Endothelial cell of umbilical vein (primary cell): ENCODE measurements around the gene PIK3R1. TPM values are rescaled to one million over a fixed set of nuclear protein-coding genes. Genes with fewer than 3 reads are reported as not detected.

Source experiments
- BruUV-seq: library from RNA; stranded (reverse); fragments of 400-500 nt; replicated peaks from 2 replicates; lab custom pipeline; 2021; lab: Mats Ljungman, UMichigan
- CTCF ChIA-PET: fragments of 300-600, 350-600 bp; sonication (Branson Sonifier 250); formaldehyde crosslinking; loops from one replicate; lab custom pipeline; 2021; ENCODE audit warnings: antibody characterized with exemption, inconsistent platforms; lab: Charles Lee
- POLR2A ChIA-PET: fragments of 300-600, 350-600 bp; sonication (Branson Sonifier 250); formaldehyde crosslinking; loops from one replicate; lab custom pipeline; 2021; ENCODE audit warnings: antibody characterized with exemption, inconsistent platforms; lab: Charles Lee
- DNase-seq: peaks from one replicate; pipeline ENCODE4 v3.0.0-alpha.2; 2011; ENCODE audit warnings: low read depth, low spot score
- FAIRE-seq: peaks from 2 replicates; lab custom pipeline; 2011; peaks lifted over from hg19 to GRCh38; lab: Jason Lieb, UNC
- H2AFZ ChIP-seq: 2 replicates; pipeline ENCODE4 v1.6.0; 2012; ENCODE audit warnings: low read depth, low read length, control low read depth, inconsistent platforms
- H3K27ac ChIP-seq: 2 replicates; pipeline ENCODE4 v1.5.1; 2011; ENCODE audit warnings: low read depth, mild to moderate bottlenecking, control low read depth, low read length, moderate library complexity; ENCODE audit not compliant: insufficient read depth
- H3K27me3 ChIP-seq, 2 experiments: 2 replicates each; pipeline versions ENCODE4 v1.6.0 to v1.6.1; 2011; ENCODE audit warnings: low read length in 2 of 2, mixed read lengths in 1 of 2; ENCODE audit not compliant: control insufficient read depth in 2 of 2, insufficient read depth in 2 of 2
- H3K36me3 ChIP-seq, 2 experiments: 2 replicates in 1 of 2; 3 replicates in 1 of 2; pipeline ENCODE4 v1.5.1; 2011; ENCODE audit warnings: low read length in 2 of 2, mild to moderate bottlenecking in 1 of 2, moderate library complexity in 1 of 2; ENCODE audit not compliant: control insufficient read depth in 2 of 2, insufficient read depth in 2 of 2; ENCODE audit errors: extremely low read depth in 1 of 2
- H3K4me1 ChIP-seq: 3 replicates; pipeline ENCODE4 v1.5.1; 2011; ENCODE audit warnings: mild to moderate bottlenecking, low read length; ENCODE audit not compliant: control insufficient read depth, insufficient read depth; ENCODE audit errors: extremely low read depth
- H3K4me2 ChIP-seq: 2 replicates; pipeline ENCODE4 v1.6.1; 2011; ENCODE audit warnings: low read length, control low read depth, mixed read lengths; ENCODE audit not compliant: insufficient read depth
- H3K4me3 ChIP-seq, 3 experiments: fragments of 200-600 bp in 1 of 3; sonication (generic), shearing (Covaris generic) in 1 of 3; replicated peaks in 1 of 3; 2 replicates each; pipeline ENCODE4 v1.5.1; 2011 to 2016; ENCODE audit warnings: control low read depth in 3 of 3, low read length in 3 of 3, mild to moderate bottlenecking in 2 of 3, inconsistent platforms in 1 of 3, low read depth in 1 of 3, moderate library complexity in 1 of 3; ENCODE audit not compliant: insufficient read depth in 1 of 3
- H3K79me2 ChIP-seq: 2 replicates; pipeline ENCODE4 v1.6.0; 2012; ENCODE audit warnings: low read length, inconsistent platforms; ENCODE audit not compliant: control insufficient read depth, insufficient read depth
- H3K9ac ChIP-seq: replicated peaks from 2 replicates; pipeline ENCODE3; 2011; ENCODE audit warnings: low read length, control low read depth; ENCODE audit not compliant: insufficient read depth; ENCODE audit errors: extremely low read depth
- H3K9me1 ChIP-seq: replicated peaks from 3 replicates; pipeline ENCODE4 v1.6.0; 2011; ENCODE audit warnings: mild to moderate bottlenecking, low read length; ENCODE audit not compliant: control insufficient read depth, insufficient read depth; ENCODE audit errors: extremely low read depth
- H3K9me3 ChIP-seq: replicated peaks from 2 replicates; pipeline ENCODE4 v1.5.1; 2012; ENCODE audit warnings: low read length, inconsistent platforms; ENCODE audit not compliant: control insufficient read depth, insufficient read depth
- H4K20me1 ChIP-seq: replicated peaks from 2 replicates; pipeline ENCODE3; 2011; ENCODE audit warnings: mild to moderate bottlenecking, low read length; ENCODE audit not compliant: control insufficient read depth, insufficient read depth; ENCODE audit errors: extremely low read depth
- EZH2 ChIP-seq: IDR thresholded peaks from 2 replicates; pipeline ENCODE4 v1.6.1; 2012; ENCODE audit warnings: borderline replicate concordance, low read depth, mild to moderate bottlenecking, moderate library complexity, low read length, inconsistent platforms; ENCODE audit not compliant: severe bottlenecking
- FOS ChIP-seq: IDR thresholded peaks from 2 replicates; pipeline ENCODE4 v1.6.1; 2011; ENCODE audit warnings: mild to moderate bottlenecking, low read length, moderate library complexity, borderline replicate concordance; ENCODE audit not compliant: insufficient read depth
- GATA2 ChIP-seq: IDR thresholded peaks from 2 replicates; pipeline ENCODE4 v1.7.0; 2011; ENCODE audit warnings: low read depth, mild to moderate bottlenecking, moderate library complexity, mixed read lengths, low read length; ENCODE audit not compliant: insufficient read length, insufficient read depth
- JUN ChIP-seq: IDR thresholded peaks from 2 replicates; pipeline ENCODE4 v1.6.1; 2011; ENCODE audit warnings: borderline replicate concordance, low read depth; ENCODE audit not compliant: insufficient read length, insufficient read depth
- MYC ChIP-seq: IDR thresholded peaks from one replicate; pipeline ENCODE4 v1.6.1; 2011; ENCODE audit warnings: mild to moderate bottlenecking, low read depth, low read length
- POLR2A ChIP-seq: IDR thresholded peaks from 2 replicates; pipeline ENCODE4 v1.6.1; 2012; ENCODE audit warnings: low read depth, mild to moderate bottlenecking, control low read depth, low read length
- POLR2AphosphoS5 ChIP-seq: IDR thresholded peaks from 2 replicates; pipeline ENCODE4 v1.6.1; 2012; ENCODE audit warnings: low read depth, mild to moderate bottlenecking, control low read depth, low read length, moderate library complexity; ENCODE audit not compliant: insufficient read depth
- dilution Hi-C: fragments of 300-500 bp; cut with MboI; formaldehyde crosslinking; loops from one replicate; pipeline ENCODE4 v1.15.0; 2019; ENCODE audit warnings: low sequenced_read_pairs; ENCODE audit not compliant: extremely low pct_ligation_motif_present
- intact Hi-C: fragments of 100-400 bp; cut with micrococcal nuclease; formaldehyde crosslinking; loops from one replicate; pipeline ENCODE4 v1.10.0; 2022
- polyA plus RNA-seq, 4 experiments: library from polyadenylated mRNA; depleted of rRNA in 3 of 4; stranded (reverse) in 3 of 4; unstranded in 1 of 4; fragments of >200 nt; gene quantifications; 2 replicates each; pipeline versions ENCODE4 v1.2.1 to v1.2.3, GENCODE V29; 2011 to 2012; ENCODE audit warnings: missing spikeins in 1 of 4
- total RNA-seq: library from RNA; stranded (reverse); gene quantifications from 2 replicates; pipeline ENCODE4 v1.2.3, GENCODE V29; 2021
- TF ChIP-seq, protein P1 (sequence below), 2 donors: IDR thresholded peaks; 1 replicate in 1 of 2; 2 replicates in 1 of 2; pipeline ENCODE4 v1.5.1; 2011; ENCODE audit warnings: low read length in 2 of 2, mild to moderate bottlenecking in 2 of 2, moderate library complexity in 2 of 2, control low read depth in 1 of 2, inconsistent platforms in 1 of 2, low read depth in 1 of 2; ENCODE audit not compliant: insufficient read depth in 1 of 2; ENCODE audit errors: extremely low read depth in 1 of 2
- TF ChIP-seq, protein P2 (sequence below): IDR thresholded peaks from 2 replicates; pipeline ENCODE4 v1.6.1; 2011; ENCODE audit not compliant: insufficient read depth, insufficient read length

The PIK3R1 gene
- total and polyA plus RNA-seq, 2 donors (not counting 3 experiments of a cell fraction or from before 2014, with no cell fraction given) = 2.8 to 30.0 TPM

GRCh38 chr5:68339921-68340321, 124.4 kb downstream of the PIK3R1 start:
- no peak for TF ChIP-seq GATA2
- TF ChIP-seq, protein P1, sequence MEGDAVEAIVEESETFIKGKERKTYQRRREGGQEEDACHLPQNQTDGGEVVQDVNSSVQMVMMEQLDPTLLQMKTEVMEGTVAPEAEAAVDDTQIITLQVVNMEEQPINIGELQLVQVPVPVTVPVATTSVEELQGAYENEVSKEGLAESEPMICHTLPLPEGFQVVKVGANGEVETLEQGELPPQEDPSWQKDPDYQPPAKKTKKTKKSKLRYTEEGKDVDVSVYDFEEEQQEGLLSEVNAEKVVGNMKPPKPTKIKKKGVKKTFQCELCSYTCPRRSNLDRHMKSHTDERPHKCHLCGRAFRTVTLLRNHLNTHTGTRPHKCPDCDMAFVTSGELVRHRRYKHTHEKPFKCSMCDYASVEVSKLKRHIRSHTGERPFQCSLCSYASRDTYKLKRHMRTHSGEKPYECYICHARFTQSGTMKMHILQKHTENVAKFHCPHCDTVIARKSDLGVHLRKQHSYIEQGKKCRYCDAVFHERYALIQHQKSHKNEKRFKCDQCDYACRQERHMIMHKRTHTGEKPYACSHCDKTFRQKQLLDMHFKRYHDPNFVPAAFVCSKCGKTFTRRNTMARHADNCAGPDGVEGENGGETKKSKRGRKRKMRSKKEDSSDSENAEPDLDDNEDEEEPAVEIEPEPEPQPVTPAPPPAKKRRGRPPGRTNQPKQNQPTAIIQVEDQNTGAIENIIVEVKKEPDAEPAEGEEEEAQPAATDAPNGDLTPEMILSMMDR (IDR thresholded peaks at IDR 0.05; ENCODE audit: extremely low read depth in 1 of 2, insufficient read depth in 1 of 2, low read depth in 1 of 2, low read length in 2 of 2) = no peak
- no peak for TF ChIP-seq POLR2AphosphoS5
- TF ChIP-seq MYC = no peak
- Histone ChIP-seq H3K4me3 (no peak overlapping the region), H3K9me1 (no peaks in the 10 kb centered on the region), H3K27ac (no peak overlapping the region), H4K20me1 (no peaks in the 10 kb centered on the region), H3K36me3 (no peaks in the 10 kb centered on the region), H3K4me2 (no peak overlapping the region), H3K9me3 (no peaks in the 10 kb centered on the region), H3K79me2 (no peaks in the 10 kb centered on the region), H3K4me1 (peaks cover 4% of the 10 kb centered on the region), H3K27me3 (no peaks in the 10 kb centered on the region), H3K9ac (no peak overlapping the region), H2AFZ (no peak overlapping the region)
- no peak for FAIRE-seq
- dilution Hi-C loops = no loop called here
- no peak for DNase-seq
- no TSS peak for BruUV-seq
- intact Hi-C loops = no loop called here
- ChIA-PET POLR2A (no interaction called here), CTCF (no interaction called here)

GRCh38 chr5:68341006-68341405, 125.5 kb downstream of the PIK3R1 start:
- no peak overlapping the region for H3K9ac ChIP-seq
- dilution Hi-C loops (no loop called here), intact Hi-C loops (no loop called here)
- no peaks in the 10 kb centered on the region for H4K20me1 ChIP-seq
- H3K4me3 ChIP-seq = no peak overlapping the region
- no peaks in the 10 kb centered on the region for H3K27me3 ChIP-seq
- H3K79me2 ChIP-seq = no peaks in the 10 kb centered on the region
- no peaks in the 10 kb centered on the region for H3K9me3 ChIP-seq
- no peaks in the 10 kb centered on the region for H3K9me1 ChIP-seq
- H3K36me3 ChIP-seq = no peaks in the 10 kb centered on the region
- BruUV-seq = no TSS peak
- no peak for TF ChIP-seq MYC
- no peak for TF ChIP-seq EZH2
- no peak for TF ChIP-seq POLR2AphosphoS5
- TF ChIP-seq, protein P1 (IDR thresholded peaks at IDR 0.05; ENCODE audit: extremely low read depth in 1 of 2, insufficient read depth in 1 of 2, low read depth in 1 of 2, low read length in 2 of 2) = no peak
- no peak for TF ChIP-seq JUN
- TF ChIP-seq FOS = no peak
- TF ChIP-seq, protein P2, sequence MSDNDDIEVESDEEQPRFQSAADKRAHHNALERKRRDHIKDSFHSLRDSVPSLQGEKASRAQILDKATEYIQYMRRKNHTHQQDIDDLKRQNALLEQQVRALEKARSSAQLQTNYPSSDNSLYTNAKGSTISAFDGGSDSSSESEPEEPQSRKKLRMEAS = no peak
- TF ChIP-seq GATA2 = no peak
- TF ChIP-seq POLR2A = no peak
- no peak overlapping the region for H3K4me2 ChIP-seq
- H2AFZ ChIP-seq = no peak overlapping the region
- no peak overlapping the region for H3K27ac ChIP-seq
- peaks cover 4% of the 10 kb centered on the region for H3K4me1 ChIP-seq
- no peak for FAIRE-seq
- POLR2A ChIA-PET = no interaction called here
- no peak for DNase-seq
- CTCF ChIA-PET = interaction anchor here (0.8 kb wide), 1 partner anchor 55 kb away, joined by 3 read pairs; no protein-coding TSS in a partner anchor
